Tibial nerve (tissue), 4 donors: ENCODE results near the gene KIF21A.

ENCODE experiments used
- EP300 ChIP-seq, 2 donors: sonication (generic); formaldehyde crosslinking; IDR thresholded peaks; one replicate each; pipeline ENCODE4 v1.6.1; 2017; ENCODE audit warnings: antibody characterized with exemption in 2 of 2, mild to moderate bottlenecking in 1 of 2
- POLR2A ChIP-seq, 2 donors: fragments of 450-650 bp; IDR thresholded peaks; one replicate each; pipeline ENCODE4 v1.6.1; 2017; ENCODE audit warnings: antibody characterized with exemption in 2 of 2, mild to moderate bottlenecking in 2 of 2, moderate library complexity in 2 of 2
- TF ChIP-seq, protein P1 (sequence below), 5 experiments: fragments of 200-600 bp in 3 of 5; fragments of 450-650 bp in 2 of 5; sonication (generic) in 3 of 5; IDR thresholded peaks; one replicate each; pipeline ENCODE4 v1.5.1; 2016 to 2019; ENCODE audit warnings: antibody characterized with exemption in 5 of 5, mild to moderate bottlenecking in 3 of 5, moderate library complexity in 2 of 5

GRCh38 chr12:39442831-39443080, 164 bp downstream of the KIF21A start:
- TF ChIP-seq EP300 (IDR thresholded peaks at IDR 0.05) (no peak), POLR2A (IDR thresholded peaks at IDR 0.05) (no peak)
- TF ChIP-seq, protein P1, sequence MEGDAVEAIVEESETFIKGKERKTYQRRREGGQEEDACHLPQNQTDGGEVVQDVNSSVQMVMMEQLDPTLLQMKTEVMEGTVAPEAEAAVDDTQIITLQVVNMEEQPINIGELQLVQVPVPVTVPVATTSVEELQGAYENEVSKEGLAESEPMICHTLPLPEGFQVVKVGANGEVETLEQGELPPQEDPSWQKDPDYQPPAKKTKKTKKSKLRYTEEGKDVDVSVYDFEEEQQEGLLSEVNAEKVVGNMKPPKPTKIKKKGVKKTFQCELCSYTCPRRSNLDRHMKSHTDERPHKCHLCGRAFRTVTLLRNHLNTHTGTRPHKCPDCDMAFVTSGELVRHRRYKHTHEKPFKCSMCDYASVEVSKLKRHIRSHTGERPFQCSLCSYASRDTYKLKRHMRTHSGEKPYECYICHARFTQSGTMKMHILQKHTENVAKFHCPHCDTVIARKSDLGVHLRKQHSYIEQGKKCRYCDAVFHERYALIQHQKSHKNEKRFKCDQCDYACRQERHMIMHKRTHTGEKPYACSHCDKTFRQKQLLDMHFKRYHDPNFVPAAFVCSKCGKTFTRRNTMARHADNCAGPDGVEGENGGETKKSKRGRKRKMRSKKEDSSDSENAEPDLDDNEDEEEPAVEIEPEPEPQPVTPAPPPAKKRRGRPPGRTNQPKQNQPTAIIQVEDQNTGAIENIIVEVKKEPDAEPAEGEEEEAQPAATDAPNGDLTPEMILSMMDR (IDR thresholded peaks at IDR 0.05) = no peak
